Mononuclear cell (primary cell): ENCODE results near the gene NCF2. TPM values are rescaled to one million over a fixed set of nuclear protein-coding genes. Genes with fewer than 3 reads are reported as not detected.

Experiments used
- H3K27me3 ChIP-seq: 2 replicates; pipeline ENCODE4 v1.6.0; 2011; ENCODE audit warnings: low read length, control low read depth; ENCODE audit not compliant: insufficient read depth
- H3K4me1 ChIP-seq: 2 replicates; pipeline ENCODE4 v1.5.1; 2011; ENCODE audit warnings: mild to moderate bottlenecking, low read length, control low read depth; ENCODE audit not compliant: insufficient read depth
- H3K4me3 ChIP-seq: 2 replicates; pipeline ENCODE4 v1.5.1; 2011; ENCODE audit warnings: mild to moderate bottlenecking, low read length, moderate library complexity
- H3K9me3 ChIP-seq: 2 replicates; pipeline ENCODE4 v1.5.1; 2011; ENCODE audit warnings: low read depth, mild to moderate bottlenecking, control low read depth, low read length
- total RNA-seq: library from RNA; depleted of rRNA; stranded (reverse); fragments of >200 nt; gene quantifications from one replicate; pipeline ENCODE4 v1.2.3, GENCODE V29; 2012

The NCF2 gene
- total RNA-seq, 1 donor = 184 TPM

DNA sequence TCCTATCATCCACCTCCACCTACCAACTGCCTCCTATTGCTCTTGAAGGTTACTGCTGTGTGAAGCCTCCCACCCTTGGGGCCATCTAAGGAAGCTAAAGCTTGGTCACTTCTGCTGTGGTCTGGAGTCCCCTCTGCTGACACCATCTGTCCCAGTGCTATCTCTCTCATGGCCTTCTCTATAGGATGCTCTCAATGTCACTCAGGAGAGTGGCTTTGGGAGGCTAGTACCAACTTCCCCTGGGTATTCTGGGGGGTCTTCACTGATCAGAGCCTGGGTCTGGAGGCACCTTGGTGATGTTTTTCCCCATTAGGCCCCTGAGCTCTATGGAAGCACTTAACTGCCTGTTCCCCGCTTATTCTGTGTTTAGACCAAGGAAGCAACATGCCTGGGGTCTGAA lies 12.3 kb upstream of the NCF2 start:
- no peak overlapping the region for H3K4me3 ChIP-seq
- H3K27me3 ChIP-seq = no peaks in the 10 kb centered on the region
- peaks cover 91% of the 10 kb centered on the region for H3K4me1 ChIP-seq
- no peaks in the 10 kb centered on the region for H3K9me3 ChIP-seq

DNA sequence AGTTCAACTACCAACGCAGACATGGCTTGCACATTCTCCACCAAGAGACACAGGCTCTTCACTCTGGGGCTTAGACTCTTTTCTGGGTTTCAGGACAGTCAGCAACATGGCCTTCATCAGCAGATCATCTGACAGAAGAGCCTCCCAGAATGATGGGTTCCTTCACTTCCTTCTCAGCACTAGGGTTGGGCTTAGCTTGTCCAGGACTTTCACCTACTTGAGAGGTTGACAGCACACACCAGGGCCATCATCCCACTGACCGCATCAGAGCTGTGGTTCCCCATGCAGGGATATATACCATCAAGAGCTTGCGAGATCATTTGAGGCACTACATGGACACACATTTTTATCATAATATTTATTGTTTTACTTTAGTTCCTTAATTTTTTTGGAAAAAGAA lies 10.4 kb upstream of the NCF2 start:
- Histone ChIP-seq H3K4me1 (peaks cover 73% of the 10 kb centered on the region), H3K9me3 (no peaks in the 10 kb centered on the region), H3K27me3 (no peaks in the 10 kb centered on the region), H3K4me3 (no peak overlapping the region)

- H3K9me3 ChIP-seq = no peaks in the 10 kb centered on the region
- H3K27me3 ChIP-seq = no peaks in the 10 kb centered on the region
- no peak overlapping the region for H3K4me3 ChIP-seq
- H3K4me1 ChIP-seq = peaks cover 68% of the 10 kb centered on the region
Observed at GRCh38 chr1:183600136-183600535, 9.9 kb upstream of the NCF2 start.

GRCh38 chr1:183598386-183598785 lies 8.1 kb upstream of the NCF2 start:
- H3K4me1 ChIP-seq = peaks cover 64% of the 10 kb centered on the region
- no peak overlapping the region for H3K4me3 ChIP-seq
- no peaks in the 10 kb centered on the region for H3K27me3 ChIP-seq
- H3K9me3 ChIP-seq = no peaks in the 10 kb centered on the region

GRCh38 chr1:183597656-183598347 lies 7.5 kb upstream of the NCF2 start:
- Histone ChIP-seq H3K4me1 (peaks cover 64% of the 10 kb centered on the region), H3K4me3 (no peak overlapping the region), H3K27me3 (no peaks in the 10 kb centered on the region), H3K9me3 (no peaks in the 10 kb centered on the region)

DNA sequence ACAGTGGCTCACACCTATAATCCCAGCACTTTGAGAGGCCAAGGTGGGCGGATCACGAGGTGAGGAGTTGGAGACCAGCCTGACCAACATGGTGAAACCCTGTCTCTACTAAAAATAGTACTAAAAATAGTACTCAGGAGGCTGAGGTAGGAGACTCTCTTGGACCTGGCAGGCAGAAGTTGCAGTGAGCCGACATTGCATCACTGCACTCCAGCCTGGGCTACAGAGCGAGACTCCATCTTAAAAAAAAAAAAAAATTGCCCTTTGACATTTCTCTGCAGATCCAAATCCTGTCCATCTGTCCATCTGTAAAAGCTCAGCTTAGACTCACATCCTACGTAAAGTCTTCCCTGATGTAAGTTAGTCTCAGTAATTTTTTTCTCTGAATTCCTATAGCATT lies 6.2 kb upstream of the NCF2 start:
- no peak overlapping the region for H3K4me3 ChIP-seq
- peaks cover 64% of the 10 kb centered on the region for H3K4me1 ChIP-seq
- no peaks in the 10 kb centered on the region for H3K27me3 ChIP-seq
- H3K9me3 ChIP-seq = no peaks in the 10 kb centered on the region

- Histone ChIP-seq H3K9me3 (no peaks in the 10 kb centered on the region), H3K4me3 (no peak overlapping the region), H3K4me1 (peaks cover 64% of the 10 kb centered on the region), H3K27me3 (no peaks in the 10 kb centered on the region)
Observed at GRCh38 chr1:183595537-183595936, 5.3 kb upstream of the NCF2 start.

DNA sequence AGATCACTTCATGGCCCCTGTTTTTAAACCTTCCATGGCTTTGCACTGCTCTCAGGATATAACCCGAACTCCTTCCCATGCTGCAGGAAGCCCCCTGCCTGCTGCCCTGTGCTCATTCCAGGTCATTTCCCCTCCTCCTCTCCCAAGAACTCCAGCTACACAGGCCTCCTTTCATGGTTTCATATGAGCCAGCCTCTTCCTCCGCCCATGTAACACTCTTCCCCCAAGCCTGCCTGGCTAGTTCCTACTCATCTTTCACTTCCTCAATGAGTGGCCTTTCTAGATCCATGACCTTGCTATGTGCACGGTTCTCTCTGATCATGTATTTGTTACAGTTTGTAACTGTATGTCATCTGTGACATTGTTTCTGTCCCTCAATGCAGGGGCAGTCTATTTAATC lies 3.1 kb upstream of the NCF2 start:
- Histone ChIP-seq H3K4me3 (no peak overlapping the region), H3K4me1 (peaks cover 61% of the 10 kb centered on the region), H3K9me3 (no peaks in the 10 kb centered on the region), H3K27me3 (no peaks in the 10 kb centered on the region)

GRCh38 chr1:183592733-183593132 lies 2.5 kb upstream of the NCF2 start:
- Histone ChIP-seq H3K4me1 (peaks cover 57% of the 10 kb centered on the region), H3K9me3 (no peaks in the 10 kb centered on the region), H3K4me3 (no peak overlapping the region), H3K27me3 (no peaks in the 10 kb centered on the region)

DNA sequence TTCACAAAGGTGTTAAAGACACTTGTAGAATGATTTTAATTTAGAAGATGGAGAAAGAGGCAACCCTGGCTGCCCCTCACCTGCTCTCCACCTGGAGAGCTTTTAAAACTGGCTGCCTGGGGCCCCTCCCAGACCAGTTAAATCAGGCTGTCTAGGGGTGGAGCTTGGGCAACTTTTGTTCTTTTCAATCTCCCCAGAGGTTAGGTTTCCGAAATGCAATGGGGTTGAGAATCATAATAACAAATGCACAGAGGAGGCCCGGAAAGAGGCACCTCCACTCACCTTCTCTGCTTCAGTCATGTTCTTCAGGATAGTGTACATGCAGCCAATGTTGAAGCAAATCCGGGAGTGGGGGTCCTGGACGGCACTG lies 400 bp downstream of the NCF2 start:
- Histone ChIP-seq H3K9me3 (no peaks in the 10 kb centered on the region), H3K4me1 (peaks cover 84% of the 10 kb centered on the region), H3K4me3 (peak overlapping the region; percentile 53), H3K27me3 (no peaks in the 10 kb centered on the region)

- Histone ChIP-seq H3K9me3 (no peaks in the 10 kb centered on the region), H3K4me1 (peaks cover 85% of the 10 kb centered on the region), H3K27me3 (no peaks in the 10 kb centered on the region), H3K4me3 (peak overlapping the region; percentile 53)
Observed at GRCh38 chr1:183589384-183589783, 875 bp downstream of the NCF2 start.

- H3K4me1 ChIP-seq = peaks cover 85% of the 10 kb centered on the region
- H3K9me3 ChIP-seq = no peaks in the 10 kb centered on the region
- no peaks in the 10 kb centered on the region for H3K27me3 ChIP-seq
- peak overlapping the region; percentile 53 for H3K4me3 ChIP-seq
Observed at GRCh38 chr1:183588827-183589226, 1.4 kb downstream of the NCF2 start.

DNA sequence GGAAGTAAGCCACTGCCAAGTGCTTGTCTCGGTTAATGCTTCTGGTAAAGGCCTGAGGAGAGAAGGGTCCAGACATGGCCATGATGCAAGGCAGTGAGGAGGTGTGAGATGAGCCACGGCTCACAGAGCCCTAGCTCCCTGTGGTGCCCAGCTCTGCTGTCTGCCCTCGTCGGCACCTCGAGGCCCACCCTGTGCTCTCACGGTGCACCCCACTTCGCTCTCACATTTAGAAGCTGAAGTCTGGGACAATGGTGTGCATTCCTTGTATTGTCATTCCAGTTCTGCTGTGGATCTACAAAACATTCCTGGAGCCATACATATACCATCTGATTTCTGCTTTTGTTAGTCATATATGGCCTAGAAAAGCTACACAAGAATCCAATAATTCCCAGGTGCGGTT lies 3.3 kb downstream of the NCF2 start:
- no peaks in the 10 kb centered on the region for H3K27me3 ChIP-seq
- peaks cover 85% of the 10 kb centered on the region for H3K4me1 ChIP-seq
- H3K4me3 ChIP-seq = peak overlapping the region; percentile 7
- H3K9me3 ChIP-seq = no peaks in the 10 kb centered on the region

- Histone ChIP-seq H3K4me3 (no peak overlapping the region), H3K27me3 (no peaks in the 10 kb centered on the region), H3K9me3 (no peaks in the 10 kb centered on the region), H3K4me1 (peaks cover 85% of the 10 kb centered on the region)
Observed at GRCh38 chr1:183586455-183586854, 3.8 kb downstream of the NCF2 start.

GRCh38 chr1:183585038-183585437 lies 5.2 kb downstream of the NCF2 start:
- Histone ChIP-seq H3K27me3 (no peaks in the 10 kb centered on the region), H3K4me1 (peaks cover 88% of the 10 kb centered on the region), H3K4me3 (no peak overlapping the region), H3K9me3 (no peaks in the 10 kb centered on the region)

GRCh38 chr1:183584147-183584546 lies 6.1 kb downstream of the NCF2 start:
- Histone ChIP-seq H3K4me3 (no peak overlapping the region), H3K27me3 (no peaks in the 10 kb centered on the region), H3K9me3 (no peaks in the 10 kb centered on the region), H3K4me1 (peaks cover 91% of the 10 kb centered on the region)
